HG02870 (cell line): ENCODE measurements around the gene GALNT7.
"Not testable (repeated sequence)": the region's sequence is repeated elsewhere in the genome, so short reads cannot be mapped to it uniquely, and the experiment has no call there.

Experiments used
- ATAC-seq: cut with Tn5 transposase; IDR thresholded peaks from one replicate; pipeline ENCODE4 v1.9.1; 2021; ENCODE audit warnings: mild to moderate bottlenecking, moderate library complexity; ENCODE audit not compliant: unreplicated experiment

Gene GALNT7

GRCh38 chr4:173192375-173193162 lies 24.0 kb downstream of the GALNT7 start:
- no peak for ATAC-seq

GRCh38 chr4:173194157-173194556 lies 25.5 kb downstream of the GALNT7 start:
- ATAC-seq = no peak

- no peak for ATAC-seq
Measured at GRCh38 chr4:173195109-173195508, 26.5 kb downstream of the GALNT7 start.

GRCh38 chr4:173199553-173199952 lies 30.9 kb downstream of the GALNT7 start:
- ATAC-seq = no peak

- ATAC-seq = no peak
Measured at GRCh38 chr4:173200103-173200884, 31.7 kb downstream of the GALNT7 start.

- ATAC-seq = no peak
Measured at GRCh38 chr4:173202395-173202794, 33.8 kb downstream of the GALNT7 start.

GRCh38 chr4:173205656-173206055 lies 37.0 kb downstream of the GALNT7 start:
- ATAC-seq = no peak

GRCh38 chr4:173208420-173208819 lies 39.8 kb downstream of the GALNT7 start:
- ATAC-seq = no peak

GRCh38 chr4:173211222-173211621 lies 42.6 kb downstream of the GALNT7 start:
- ATAC-seq = no peak

- peak; percentile 73 for ATAC-seq
Measured at GRCh38 chr4:173211838-173212237, 43.2 kb downstream of the GALNT7 start.

- ATAC-seq = no peak
Measured at GRCh38 chr4:173212379-173212778, 43.8 kb downstream of the GALNT7 start.

- ATAC-seq = no peak
Measured at GRCh38 chr4:173213296-173213695, 44.7 kb downstream of the GALNT7 start.

- no peak for ATAC-seq
Measured at GRCh38 chr4:173214231-173214630, 45.6 kb downstream of the GALNT7 start.

- no peak for ATAC-seq
Measured at GRCh38 chr4:173214661-173215060, 46.0 kb downstream of the GALNT7 start.

- no peak for ATAC-seq
Measured at GRCh38 chr4:173217075-173217474, 48.5 kb downstream of the GALNT7 start.

- no peak for ATAC-seq
Measured at GRCh38 chr4:173217727-173218126, 49.1 kb downstream of the GALNT7 start.

- no peak for ATAC-seq
Measured at GRCh38 chr4:173218411-173219125, 50.0 kb downstream of the GALNT7 start.

- not testable (repeated sequence) for ATAC-seq
Measured at GRCh38 chr4:173219126-173219437, 50.5 kb downstream of the GALNT7 start.

- ATAC-seq = no peak
Measured at GRCh38 chr4:173223743-173224142, 55.1 kb downstream of the GALNT7 start.

- ATAC-seq = no peak
Measured at GRCh38 chr4:173226401-173226888, 57.8 kb downstream of the GALNT7 start.

GRCh38 chr4:173227756-173228155 lies 59.1 kb downstream of the GALNT7 start:
- ATAC-seq = no peak
